ENCODE results near the gene SBF1. TPM values are rescaled to one million over a fixed set of nuclear protein-coding genes. Genes with fewer than 3 reads are reported as not detected.

Gene SBF1
- total RNA-seq, 3 donors from 2014 or later (not counting 1 experiment from before 2014, with no cell fraction given): 235 to 284 (median 242) TPM

DNA sequence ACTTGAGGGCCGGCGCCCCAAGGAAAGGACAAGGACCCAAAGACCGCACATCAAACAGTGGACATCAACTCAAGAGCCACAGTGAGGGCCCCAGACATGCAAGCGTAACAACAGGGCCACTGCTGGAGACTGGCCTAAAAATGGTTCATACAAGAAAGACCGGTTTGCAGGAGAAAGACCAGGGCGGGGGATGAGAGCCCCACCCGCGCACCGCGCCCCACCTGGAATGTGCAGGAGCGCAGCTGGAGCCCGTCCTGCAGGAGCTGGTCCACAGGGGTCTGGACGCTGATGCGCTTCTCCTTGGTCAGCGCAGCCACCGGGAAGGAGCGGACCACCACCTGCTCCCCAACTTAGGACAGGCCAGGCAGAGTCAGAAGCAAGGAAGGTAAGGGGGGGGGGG is 13.9 kb downstream of the SBF1 start:
- H3K4me3 Mint-ChIP-seq: no peak overlapping the region
- TF ChIP-seq, protein P1, sequence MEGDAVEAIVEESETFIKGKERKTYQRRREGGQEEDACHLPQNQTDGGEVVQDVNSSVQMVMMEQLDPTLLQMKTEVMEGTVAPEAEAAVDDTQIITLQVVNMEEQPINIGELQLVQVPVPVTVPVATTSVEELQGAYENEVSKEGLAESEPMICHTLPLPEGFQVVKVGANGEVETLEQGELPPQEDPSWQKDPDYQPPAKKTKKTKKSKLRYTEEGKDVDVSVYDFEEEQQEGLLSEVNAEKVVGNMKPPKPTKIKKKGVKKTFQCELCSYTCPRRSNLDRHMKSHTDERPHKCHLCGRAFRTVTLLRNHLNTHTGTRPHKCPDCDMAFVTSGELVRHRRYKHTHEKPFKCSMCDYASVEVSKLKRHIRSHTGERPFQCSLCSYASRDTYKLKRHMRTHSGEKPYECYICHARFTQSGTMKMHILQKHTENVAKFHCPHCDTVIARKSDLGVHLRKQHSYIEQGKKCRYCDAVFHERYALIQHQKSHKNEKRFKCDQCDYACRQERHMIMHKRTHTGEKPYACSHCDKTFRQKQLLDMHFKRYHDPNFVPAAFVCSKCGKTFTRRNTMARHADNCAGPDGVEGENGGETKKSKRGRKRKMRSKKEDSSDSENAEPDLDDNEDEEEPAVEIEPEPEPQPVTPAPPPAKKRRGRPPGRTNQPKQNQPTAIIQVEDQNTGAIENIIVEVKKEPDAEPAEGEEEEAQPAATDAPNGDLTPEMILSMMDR (IDR thresholded peaks at IDR 0.05): no peak
- H3K4me1 ChIP-seq (ENCODE audit: control insufficient read depth, insufficient read depth, low read length): no peaks in the 10 kb centered on the region
- no peak overlapping the region for H3K27ac ChIP-seq (ENCODE audit: low read length)
- H3K4me3 ChIP-seq (ENCODE audit: low read length): no peak overlapping the region
- no peaks in the 10 kb centered on the region for H3K27me3 Mint-ChIP-seq (ENCODE audit: low read depth in 2 of 2)
- H3K36me3 Mint-ChIP-seq: no peaks in the 10 kb centered on the region
- H3K9me3 ChIP-seq (ENCODE audit: control insufficient read depth, insufficient read depth, low read length): no peaks in the 10 kb centered on the region
- 97% methylated on average over 17 of the region's 17 CpGs for WGBS (ENCODE audit: insufficient coverage)
- DNase-seq: no peak
- H3K4me1 Mint-ChIP-seq: peaks cover 0 to 7% of the 10 kb centered on the region in 2 donors
- intact Hi-C loops (cut with micrococcal nuclease): no loop called here
- no peak for ATAC-seq
- H3K9me3 Mint-ChIP-seq: no peaks in the 10 kb centered on the region
- no peak overlapping the region for H3K27ac Mint-ChIP-seq
- H3K27me3 ChIP-seq (ENCODE audit: control insufficient read depth, insufficient read depth, low read length): no peaks in the 10 kb centered on the region
- peaks cover 95% of the 10 kb centered on the region for H3K36me3 ChIP-seq (ENCODE audit: control insufficient read depth, insufficient read depth, low read length)

DNA sequence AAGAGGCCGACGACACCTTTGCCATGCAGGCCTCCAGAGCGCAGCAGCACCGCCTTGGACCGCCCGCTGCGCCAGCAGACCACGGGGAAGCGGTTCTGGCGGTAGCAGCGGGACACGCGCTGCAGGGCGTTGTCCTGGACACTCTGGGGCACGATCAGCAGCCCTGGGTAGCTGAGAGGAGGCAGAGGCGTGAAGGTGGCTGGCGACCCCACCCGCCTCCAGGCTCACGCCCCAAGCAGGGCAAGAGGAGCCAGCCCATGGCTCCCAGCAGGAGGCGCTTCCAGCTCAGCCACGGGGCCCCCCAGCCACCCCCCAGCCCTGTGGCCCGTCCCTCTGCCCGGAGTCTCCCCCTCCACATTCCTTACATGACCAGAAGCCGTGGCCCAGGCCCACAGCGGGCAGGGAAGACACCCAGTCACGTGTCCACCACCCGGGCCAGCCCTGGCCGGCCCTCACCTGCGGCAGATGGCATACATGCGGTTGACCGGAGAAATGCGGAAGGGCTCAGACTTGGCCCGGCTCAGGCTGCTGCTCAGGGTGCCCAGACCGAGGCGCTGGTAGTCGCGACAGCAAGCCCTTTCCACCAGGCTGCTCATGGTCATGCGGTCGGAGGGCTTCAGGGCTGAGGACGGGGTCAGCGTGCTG is 15.2 kb downstream of the SBF1 start:
- intact Hi-C loops (cut with micrococcal nuclease): no loop called here
- WGBS (ENCODE audit: insufficient coverage): 94% methylated on average over 41 of the region's 41 CpGs

DNA sequence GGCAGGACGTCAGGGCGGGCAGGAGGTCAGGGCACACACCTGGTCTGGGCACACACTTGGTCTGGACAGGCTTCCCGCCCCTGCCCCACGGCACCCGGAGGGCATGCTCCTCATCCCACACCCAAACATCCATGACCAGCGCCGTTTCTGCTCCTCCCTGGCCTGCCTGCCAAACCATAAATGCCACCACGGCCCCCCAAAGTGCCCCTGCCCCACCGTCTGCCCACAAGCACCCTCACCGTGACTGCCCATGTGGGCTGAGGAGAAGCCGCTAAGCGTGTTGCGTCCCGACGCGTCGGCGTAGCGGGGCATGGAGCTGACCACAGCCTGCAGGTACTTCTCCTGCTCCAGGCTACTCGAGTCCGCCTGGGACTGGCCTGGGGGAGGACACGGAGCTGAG is 15.8 kb downstream of the SBF1 start:
- Histone ChIP-seq H3K27me3 (ENCODE audit: control insufficient read depth, insufficient read depth, low read length) (no peaks in the 10 kb centered on the region), H3K4me3 (ENCODE audit: low read length) (no peak overlapping the region), H3K9me3 (ENCODE audit: control insufficient read depth, insufficient read depth, low read length) (no peaks in the 10 kb centered on the region), H3K36me3 (ENCODE audit: control insufficient read depth, insufficient read depth, low read length) (peaks cover 95% of the 10 kb centered on the region), H3K4me1 (ENCODE audit: control insufficient read depth, insufficient read depth, low read length) (no peaks in the 10 kb centered on the region), H3K27ac (ENCODE audit: low read length) (no peak overlapping the region)
- Mint-ChIP-seq H3K4me1 (peaks cover 0 to 7% of the 10 kb centered on the region in 2 donors), H3K27ac (no peak overlapping the region), H3K36me3 (no peaks in the 10 kb centered on the region), H3K4me3 (no peak overlapping the region), H3K27me3 (ENCODE audit: low read depth in 2 of 2) (no peaks in the 10 kb centered on the region), H3K9me3 (no peaks in the 10 kb centered on the region)
- ATAC-seq (no peak), DNase-seq (no peak)
- intact Hi-C loops (cut with micrococcal nuclease): no loop called here
- TF ChIP-seq, protein P1 (IDR thresholded peaks at IDR 0.05): no peak
- 93% methylated on average over 22 of the region's 22 CpGs for WGBS (ENCODE audit: insufficient coverage)

More for the DNA sequence above, 15.2 kb downstream of the SBF1 start:
- DNase-seq (peak in 1 of 2 donors; percentile 43), ATAC-seq (peak in 2 of 3 donors; percentile 31 to 42)
- Histone ChIP-seq H3K4me3 (ENCODE audit: low read length) (no peak overlapping the region), H3K27me3 (ENCODE audit: control insufficient read depth, insufficient read depth, low read length) (no peaks in the 10 kb centered on the region), H3K36me3 (ENCODE audit: control insufficient read depth, insufficient read depth, low read length) (peaks cover 95% of the 10 kb centered on the region), H3K4me1 (ENCODE audit: control insufficient read depth, insufficient read depth, low read length) (no peaks in the 10 kb centered on the region), H3K27ac (ENCODE audit: low read length) (no peak overlapping the region), H3K9me3 (ENCODE audit: control insufficient read depth, insufficient read depth, low read length) (no peaks in the 10 kb centered on the region)
- H3K27me3 Mint-ChIP-seq (ENCODE audit: low read depth in 2 of 2): no peaks in the 10 kb centered on the region
- no peak overlapping the region for H3K27ac Mint-ChIP-seq
- no peaks in the 10 kb centered on the region for H3K9me3 Mint-ChIP-seq
- H3K36me3 Mint-ChIP-seq: no peaks in the 10 kb centered on the region
- peaks cover 0 to 7% of the 10 kb centered on the region in 2 donors for H3K4me1 Mint-ChIP-seq
- no peak overlapping the region for H3K4me3 Mint-ChIP-seq
- TF ChIP-seq, protein P1 (IDR thresholded peaks at IDR 0.05): no peak
